NT2/D1 (cell line): Measurements from ENCODE around the gene EPHB2.

Experiments used
- YY1 ChIP-seq: IDR thresholded peaks from 2 replicates; pipeline ENCODE4 v1.6.1; 2011; ENCODE audit not compliant: insufficient read length, insufficient read depth
- ZNF274 ChIP-seq: IDR thresholded peaks from 2 replicates; pipeline ENCODE4 v1.6.1; 2011; ENCODE audit warnings: mild to moderate bottlenecking, low read depth, low read length

- TF ChIP-seq ZNF274 (no peak), YY1 (no peak)
These were observed 222.3 kb downstream of the EPHB2 start for GRCh38 chr1:22932803-22933470.
